ENCODE data around the gene ZCCHC7. TPM values are rescaled to one million over a fixed set of nuclear protein-coding genes. Genes with fewer than 3 reads are reported as not detected.

ZCCHC7 gene
- total RNA-seq, 1 donor from 2014 or later, result 34.5 TPM

Small RNA genes lying within 50 kb of the gene (small RNA-seq; reads per million reads assigned to genes)
- not detected for gene AL512604.1
- not detected for gene RF00019
- not detected for gene RNU6-677P

Other genes with a start within 250 kb of the ZCCHC7 start
- not detected for gene PAX5, start 86.3 kb upstream of the ZCCHC7 start, total RNA-seq

Data from occipital lobe (tissue), 2 donors.